ENCODE measurements around the gene CDC34.

CDC34 gene

DNA sequence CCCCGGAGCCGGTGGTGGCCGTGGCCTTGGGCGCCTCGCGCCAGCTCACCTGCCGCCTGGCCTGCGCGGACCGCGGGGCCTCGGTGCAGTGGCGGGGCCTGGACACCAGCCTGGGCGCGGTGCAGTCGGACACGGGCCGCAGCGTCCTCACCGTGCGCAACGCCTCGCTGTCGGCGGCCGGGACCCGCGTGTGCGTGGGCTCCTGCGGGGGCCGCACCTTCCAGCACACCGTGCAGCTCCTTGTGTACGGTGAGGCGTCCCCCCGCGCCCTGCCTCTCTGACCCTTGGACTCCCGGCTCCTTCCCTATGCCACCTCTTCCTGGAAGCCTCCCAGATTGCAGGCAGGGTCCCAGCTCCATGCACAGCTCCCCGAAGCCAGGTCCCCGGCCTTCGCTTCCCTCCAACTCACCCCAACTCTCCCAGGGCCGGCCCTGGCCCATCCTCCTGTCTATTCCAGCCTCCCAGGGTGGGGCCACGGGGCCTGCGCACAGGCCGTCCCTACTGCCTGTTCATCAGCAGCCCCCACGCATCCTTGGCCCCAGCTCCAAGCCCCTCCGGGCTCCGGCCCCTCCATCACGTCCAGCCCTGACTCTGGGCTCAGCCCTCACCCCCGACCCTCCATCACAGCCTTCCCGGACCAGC, 33.6 kb upstream of the CDC34 start:
- DNase-seq: no peak

DNA sequence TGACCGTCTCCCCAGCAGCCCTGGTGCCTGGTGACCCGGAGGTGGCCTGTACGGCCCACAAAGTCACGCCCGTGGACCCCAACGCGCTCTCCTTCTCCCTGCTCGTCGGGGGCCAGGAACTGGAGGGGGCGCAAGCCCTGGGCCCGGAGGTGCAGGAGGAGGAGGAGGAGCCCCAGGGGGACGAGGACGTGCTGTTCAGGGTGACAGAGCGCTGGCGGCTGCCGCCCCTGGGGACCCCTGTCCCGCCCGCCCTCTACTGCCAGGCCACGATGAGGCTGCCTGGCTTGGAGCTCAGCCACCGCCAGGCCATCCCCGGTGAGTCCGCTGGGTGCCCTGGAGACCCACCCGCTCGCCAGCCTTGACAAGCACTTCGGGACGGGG, 33.1 kb upstream of the CDC34 start:
- DNase-seq: no peak

- DNase-seq: no peak
Observed at GRCh38 chr19:498977-499623, 32.5 kb upstream of the CDC34 start.

- no peak for DNase-seq
Observed at GRCh38 chr19:501646-502045, 29.9 kb upstream of the CDC34 start.

DNA sequence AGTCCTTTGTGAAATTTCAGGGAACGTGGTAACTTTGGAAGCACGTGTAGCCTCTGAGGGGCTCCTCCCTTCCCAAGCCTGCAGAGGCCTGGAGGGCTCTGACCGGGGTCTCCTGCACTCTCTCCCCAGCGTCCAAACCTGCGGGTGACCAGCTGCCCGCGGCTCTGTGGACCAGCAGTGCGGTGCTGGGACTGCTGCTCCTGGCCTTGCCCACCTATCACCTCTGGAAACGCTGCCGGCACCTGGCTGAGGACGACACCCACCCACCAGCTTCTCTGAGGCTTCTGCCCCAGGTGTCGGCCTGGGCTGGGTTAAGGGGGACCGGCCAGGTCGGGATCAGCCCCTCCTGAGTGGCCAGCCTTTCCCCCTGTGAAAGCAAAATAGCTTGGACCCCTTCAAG, 26.9 kb upstream of the CDC34 start:
- no peak for DNase-seq

GRCh38 chr19:506404-507285, 24.9 kb upstream of the CDC34 start:
- peak; percentile 98 for DNase-seq

GRCh38 chr19:507286-508203, 24.0 kb upstream of the CDC34 start, which contains the start of gene TPGS1:
TPGS1 (plus strand) TSS chr19:507497; CDS start chr19:507507, 10 bp downstream.
- DNase-seq: peak; percentile 48 to 79

DNA sequence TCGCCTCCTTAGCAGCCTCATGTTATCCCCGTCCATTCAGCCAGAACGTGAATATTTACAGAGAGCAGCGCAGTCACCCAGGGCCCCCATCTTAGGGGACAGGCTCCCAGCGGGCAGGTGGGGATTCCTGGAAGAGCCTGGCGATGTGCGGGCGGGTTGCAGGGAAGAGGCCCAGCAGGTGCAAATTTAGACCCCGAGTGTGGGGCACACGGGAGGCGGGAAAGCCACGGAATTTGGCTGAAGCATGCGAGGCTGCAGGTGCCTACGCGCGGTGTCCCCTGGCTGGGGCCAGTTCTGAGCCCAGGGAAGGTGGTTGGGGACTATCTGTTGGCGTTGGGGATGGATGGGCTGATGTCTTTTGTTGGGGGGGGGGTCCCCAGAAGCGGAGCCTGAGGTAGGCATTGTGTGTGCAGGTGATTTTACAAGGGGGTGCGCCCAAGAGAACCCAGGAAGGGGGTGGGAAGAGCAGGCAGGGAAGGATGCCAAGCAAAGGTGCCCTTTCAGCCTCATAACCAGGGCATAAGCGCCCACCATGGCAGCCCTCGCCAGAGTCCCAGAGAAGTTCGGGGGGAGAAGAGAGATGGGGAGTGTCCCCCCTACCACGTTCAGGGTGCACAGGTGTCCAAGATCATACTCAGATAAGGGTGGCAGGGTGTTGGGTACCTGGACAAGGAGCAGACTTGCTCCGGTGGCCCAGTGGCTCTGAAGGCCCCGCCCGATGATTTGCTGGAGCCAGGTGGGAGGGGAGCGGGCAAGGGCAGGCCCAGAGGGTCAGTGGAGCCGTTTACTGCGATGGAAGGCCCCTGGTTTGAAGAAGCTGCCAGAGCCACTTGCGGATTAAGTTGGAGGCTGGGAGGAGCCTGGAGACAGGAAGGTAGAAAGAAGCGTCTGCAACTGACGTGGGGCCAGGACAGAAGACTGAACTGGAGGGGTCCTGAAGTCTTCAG, 23.1 kb upstream of the CDC34 start:
- no peak for DNase-seq

DNA sequence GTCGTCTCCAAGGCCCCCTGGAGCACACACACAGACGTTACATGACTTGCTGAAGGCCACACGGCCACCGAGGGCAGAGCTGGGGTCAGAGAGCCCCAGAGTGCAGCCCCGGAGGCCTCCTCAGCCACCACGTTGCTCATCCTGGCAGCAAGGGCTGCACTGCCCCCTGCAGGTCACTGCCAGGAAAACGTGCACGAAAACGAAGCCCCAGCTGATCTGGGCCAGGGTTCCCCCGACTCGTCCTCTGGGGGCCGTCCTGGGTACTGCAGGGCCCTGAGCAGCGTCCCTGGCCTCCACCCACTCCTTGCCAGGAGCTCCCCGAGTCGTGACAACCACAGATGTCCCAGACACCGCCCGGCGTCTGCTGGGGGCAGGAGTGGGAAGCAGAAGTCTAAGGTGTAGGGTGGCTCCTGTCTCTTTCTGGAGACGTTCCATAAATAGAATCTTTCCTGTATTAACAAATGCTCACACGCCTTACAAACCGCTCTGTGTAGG, 20.9 kb upstream of the CDC34 start:
- DNase-seq: peak; percentile 52 to 86

DNA sequence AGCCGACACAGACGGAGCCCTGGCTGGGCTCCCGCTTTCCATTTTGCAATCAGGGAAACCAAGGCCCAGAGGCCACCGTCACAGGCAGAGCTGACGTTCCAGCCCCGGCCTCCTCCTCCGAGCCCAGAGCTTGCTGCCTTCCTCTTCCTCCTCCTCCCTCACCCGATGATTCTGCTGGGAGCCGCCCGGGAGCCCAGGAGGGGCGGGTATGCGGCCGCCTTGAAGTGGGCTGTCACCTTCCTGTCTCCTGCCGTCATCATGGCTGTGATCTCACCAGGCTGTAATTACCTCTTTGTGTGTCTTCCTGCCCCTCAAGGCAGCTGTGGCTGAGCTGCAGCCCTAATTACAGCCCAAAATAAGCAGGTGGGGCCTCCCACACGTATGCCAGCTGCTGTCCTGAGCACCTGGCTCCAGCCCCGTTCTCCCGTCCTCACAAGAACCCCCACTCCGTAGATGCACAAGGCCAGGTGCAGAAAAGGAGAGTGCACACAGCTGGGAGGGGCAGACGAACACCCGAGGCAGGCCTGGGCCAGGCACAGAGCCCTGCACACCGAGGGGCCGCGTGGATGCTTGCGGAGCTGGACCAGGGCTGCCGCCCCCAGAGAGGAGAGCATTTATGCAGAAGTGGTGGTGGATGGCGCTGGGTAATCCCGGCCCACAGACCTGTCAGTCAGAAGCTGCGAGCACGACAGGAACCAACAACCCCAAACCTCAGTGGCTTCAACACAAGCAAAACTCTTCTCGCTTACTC, 20.3 kb upstream of the CDC34 start:
- DNase-seq: peak in 1 of 2 experiments; percentile 42

DNA sequence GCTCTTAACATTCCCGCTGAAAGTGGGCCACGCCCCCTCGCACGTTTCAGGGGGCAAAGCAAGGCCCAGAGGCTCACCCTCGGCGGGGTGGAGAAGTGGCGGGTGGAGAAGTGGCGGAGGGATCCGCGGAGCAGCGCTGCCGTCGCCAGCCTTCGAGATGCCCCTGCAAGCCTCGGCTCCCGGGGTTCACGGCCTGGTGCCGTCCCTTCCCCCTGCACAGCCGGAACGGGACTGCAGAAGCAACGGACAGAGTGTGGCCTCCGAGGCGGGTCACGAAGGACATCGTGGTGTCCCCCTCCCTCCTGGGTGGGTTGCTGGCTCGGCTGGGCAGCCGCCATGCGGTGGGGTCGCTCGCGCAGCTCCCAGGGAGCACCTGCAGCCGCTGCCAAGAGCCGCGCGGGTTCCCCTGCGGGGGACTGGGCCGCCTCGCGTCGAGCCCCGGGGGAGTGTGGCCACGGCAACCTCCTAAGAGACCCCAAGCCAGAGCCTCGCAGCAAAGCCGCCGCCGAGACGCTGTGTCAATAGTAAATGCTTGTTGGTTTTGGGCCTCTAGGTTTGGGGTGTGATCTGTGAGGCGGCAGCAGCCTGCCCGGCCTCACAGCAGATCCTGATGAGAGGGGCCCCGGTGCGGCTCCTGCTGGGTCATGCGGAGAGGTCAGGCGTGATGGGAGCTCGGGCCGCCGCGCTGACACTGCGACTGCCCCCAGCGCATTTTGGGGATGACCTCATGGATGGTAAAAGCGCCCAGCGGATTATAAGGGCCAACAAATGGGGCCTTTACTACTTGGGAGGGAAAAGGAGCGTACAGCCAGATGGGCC, 18.8 kb upstream of the CDC34 start:
- DNase-seq: no peak

GRCh38 chr19:513368-514165, 18.0 kb upstream of the CDC34 start:
- DNase-seq: no peak

DNA sequence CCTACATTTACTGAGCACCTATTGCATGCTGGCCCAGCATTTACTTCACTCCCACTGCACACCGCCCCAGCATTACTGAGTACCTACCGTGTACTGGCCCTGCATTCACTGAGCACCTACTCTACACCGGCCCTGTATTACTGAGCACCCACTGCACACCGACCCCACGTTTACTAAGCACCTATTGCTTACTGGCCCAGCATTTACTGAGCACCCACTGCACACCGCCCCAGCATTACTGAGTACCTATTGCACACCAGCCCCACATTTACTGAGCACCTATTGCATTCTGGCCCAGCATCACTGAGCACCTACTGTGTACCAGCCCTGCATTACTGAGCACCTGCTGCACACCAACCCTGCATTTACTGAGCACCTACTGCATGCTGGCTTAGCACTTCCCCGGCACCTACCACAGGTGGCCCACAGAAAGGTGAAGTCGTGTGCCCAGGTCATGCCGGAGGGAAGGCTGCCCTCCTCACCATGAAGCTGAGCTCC, 17.3 kb upstream of the CDC34 start:
- no peak for DNase-seq

- no peak for DNase-seq
Observed at GRCh38 chr19:517721-518597, 13.6 kb upstream of the CDC34 start.

- no peak for DNase-seq
Observed at GRCh38 chr19:518598-519231, 12.8 kb upstream of the CDC34 start.

- no peak for DNase-seq
Observed at GRCh38 chr19:519449-519865, 12.1 kb upstream of the CDC34 start.

DNA sequence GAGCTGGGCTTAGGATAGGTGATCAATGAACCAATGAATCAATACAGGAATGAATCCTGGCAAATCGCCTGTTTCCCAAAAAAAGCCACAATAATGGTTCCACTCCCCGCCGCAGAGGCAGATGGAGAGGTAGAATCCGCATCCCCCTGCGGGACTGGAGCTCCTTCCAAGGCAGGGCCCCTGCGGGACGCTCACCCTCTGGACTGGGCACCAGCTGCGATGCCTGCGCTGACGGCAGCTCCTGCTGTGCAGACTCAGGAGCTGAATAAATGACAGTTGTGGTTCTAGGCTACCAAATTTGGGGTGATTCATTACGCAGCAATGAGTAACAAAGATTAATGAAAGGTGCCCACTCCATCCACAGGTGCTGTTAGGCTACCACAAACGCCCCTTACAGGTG, 8.8 kb upstream of the CDC34 start:
- no peak for DNase-seq
